ENCODE measurements around the gene ANTXR1.
"Not testable (repeated sequence)": the region's sequence is repeated elsewhere in the genome, so short reads cannot be mapped to it uniquely, and the experiment has no call there.

The ANTXR1 gene

GRCh38 chr2:69247583-69247982 lies 234.6 kb downstream of the ANTXR1 start:
- no peak for DNase-seq

GRCh38 chr2:69248232-69248631 lies 235.3 kb downstream of the ANTXR1 start:
- no peak for DNase-seq

GRCh38 chr2:69250981-69251380 lies 238.0 kb downstream of the ANTXR1 start:
- DNase-seq = no peak

- no peak for DNase-seq
Observed at GRCh38 chr2:69251943-69252342, 239.0 kb downstream of the ANTXR1 start.

GRCh38 chr2:69253112-69253511 lies 240.1 kb downstream of the ANTXR1 start:
- DNase-seq = no peak

GRCh38 chr2:69253611-69254301 lies 240.8 kb downstream of the ANTXR1 start:
- DNase-seq = no peak

GRCh38 chr2:69255760-69256159 lies 242.8 kb downstream of the ANTXR1 start:
- no peak for DNase-seq

- not testable (repeated sequence) for DNase-seq
Observed at GRCh38 chr2:69259994-69260591, 247.1 kb downstream of the ANTXR1 start.

GRCh38 chr2:69260666-69261065 lies 247.7 kb downstream of the ANTXR1 start:
- DNase-seq = no peak

GRCh38 chr2:69269330-69269729 lies 256.4 kb downstream of the ANTXR1 start:
- DNase-seq = no peak

GRCh38 chr2:69271831-69272257 lies 258.9 kb downstream of the ANTXR1 start:
- no peak for DNase-seq

GRCh38 chr2:69272803-69273471 lies 260.0 kb downstream of the ANTXR1 start:
- DNase-seq = no peak

GRCh38 chr2:69275490-69275889 lies 262.5 kb downstream of the ANTXR1 start:
- no peak for DNase-seq

GRCh38 chr2:69278366-69278765 lies 265.4 kb downstream of the ANTXR1 start:
- DNase-seq = peak; percentile 15

GRCh38 chr2:69279211-69279610 lies 266.2 kb downstream of the ANTXR1 start:
- no peak for DNase-seq

- DNase-seq = no peak
Observed at GRCh38 chr2:69279931-69280681, 267.1 kb downstream of the ANTXR1 start.

GRCh38 chr2:69280796-69281412 lies 267.9 kb downstream of the ANTXR1 start:
- DNase-seq = no peak

GRCh38 chr2:69285379-69285894 lies 272.5 kb downstream of the ANTXR1 start:
- no peak for DNase-seq

GRCh38 chr2:69287544-69287943 lies 274.6 kb downstream of the ANTXR1 start:
- no peak for DNase-seq

GRCh38 chr2:69288429-69288828 lies 275.4 kb downstream of the ANTXR1 start:
- no peak for DNase-seq

GRCh38 chr2:69291004-69291650 lies 278.1 kb downstream of the ANTXR1 start:
- no peak for DNase-seq

GRCh38 chr2:69291721-69292120 lies 278.7 kb downstream of the ANTXR1 start:
- no peak for DNase-seq
